Stimulated activated CD8-positive, alpha-beta memory T cell treated with anti-CD3 and anti-CD28 coated beads, Interleukin-7, amount 100 ng/mL, for 4 hours (primary cell): Measurements from ENCODE around the gene DNAJC3.

Experiments
- DNase-seq, 2 donors: peaks; one replicate each; pipeline ENCODE4 v3.0.0-alpha.2; 2020; ENCODE audit warnings: low read depth in 2 of 2

Gene DNAJC3

DNA sequence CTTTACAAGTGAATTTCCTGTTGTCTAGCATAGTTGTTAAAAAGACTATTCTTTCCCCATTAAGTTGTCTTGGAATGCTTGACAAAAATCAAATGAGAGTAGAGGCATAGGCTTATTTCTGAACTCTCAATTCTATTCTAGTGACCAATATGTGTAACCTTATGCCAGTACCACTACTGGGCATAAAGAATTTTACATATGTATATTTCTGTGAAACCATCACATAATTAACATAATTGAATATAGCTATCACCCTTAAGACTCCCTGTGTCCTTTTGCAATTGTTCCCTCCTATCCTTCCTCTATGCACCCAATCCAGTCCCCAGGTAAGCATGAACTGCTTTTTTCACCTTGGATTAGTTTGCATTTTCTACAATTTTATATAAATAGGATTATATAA lies 165.0 kb downstream of the DNAJC3 start:
- DNase-seq: no peak

DNA sequence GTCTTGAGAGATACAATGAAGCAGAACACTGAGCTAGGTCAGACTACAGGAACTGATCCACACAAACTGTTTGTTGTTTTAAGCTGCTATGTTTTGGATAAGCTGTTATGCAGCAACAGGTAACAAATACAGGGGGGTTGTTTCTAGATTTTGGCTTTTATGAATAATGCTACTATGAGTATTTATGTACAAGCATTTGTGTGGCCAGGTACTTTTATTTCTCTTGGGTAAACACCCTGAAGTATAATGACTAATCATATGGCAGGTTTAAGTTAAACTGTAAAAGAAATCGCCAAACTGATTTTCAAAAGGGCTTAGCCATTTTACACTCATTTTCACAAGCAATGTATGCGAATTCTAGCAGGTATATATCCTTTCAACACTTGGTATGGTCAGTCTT lies 166.0 kb downstream of the DNAJC3 start:
- DNase-seq: no peak
